Fibroblast of the aortic adventitia (primary cell): Measurements from ENCODE around the gene CTNNAL1. TPM values are rescaled to one million over a fixed set of nuclear protein-coding genes. Genes with fewer than 3 reads are reported as not detected.
"Not testable (repeated sequence)": the region's sequence is repeated elsewhere in the genome, so short reads cannot be mapped to it uniquely, and the experiment has no call there.

ENCODE experiments used
- DNase-seq: peaks from one replicate; pipeline ENCODE4 v3.0.0-alpha.2; 2010; ENCODE audit warnings: low read depth
- H3K4me3 ChIP-seq: 2 replicates; pipeline ENCODE4 v1.5.1; 2011; ENCODE audit warnings: low read depth, mild to moderate bottlenecking, control low read depth, low read length, moderate library complexity
- total RNA-seq: library from RNA; depleted of rRNA; stranded (reverse); fragments of >200 nt; gene quantifications from 2 replicates; pipeline ENCODE4 v1.2.3, GENCODE V29; 2012; ENCODE audit warnings: low replicate concordance
- TF ChIP-seq, protein P1 (sequence below): IDR thresholded peaks from 2 replicates; pipeline ENCODE4 v1.5.1; 2011; ENCODE audit warnings: mild to moderate bottlenecking, low read length, control low read depth, inconsistent platforms; ENCODE audit not compliant: insufficient read depth

Gene CTNNAL1
- total RNA-seq, 1 donor: 89.8 TPM

DNA sequence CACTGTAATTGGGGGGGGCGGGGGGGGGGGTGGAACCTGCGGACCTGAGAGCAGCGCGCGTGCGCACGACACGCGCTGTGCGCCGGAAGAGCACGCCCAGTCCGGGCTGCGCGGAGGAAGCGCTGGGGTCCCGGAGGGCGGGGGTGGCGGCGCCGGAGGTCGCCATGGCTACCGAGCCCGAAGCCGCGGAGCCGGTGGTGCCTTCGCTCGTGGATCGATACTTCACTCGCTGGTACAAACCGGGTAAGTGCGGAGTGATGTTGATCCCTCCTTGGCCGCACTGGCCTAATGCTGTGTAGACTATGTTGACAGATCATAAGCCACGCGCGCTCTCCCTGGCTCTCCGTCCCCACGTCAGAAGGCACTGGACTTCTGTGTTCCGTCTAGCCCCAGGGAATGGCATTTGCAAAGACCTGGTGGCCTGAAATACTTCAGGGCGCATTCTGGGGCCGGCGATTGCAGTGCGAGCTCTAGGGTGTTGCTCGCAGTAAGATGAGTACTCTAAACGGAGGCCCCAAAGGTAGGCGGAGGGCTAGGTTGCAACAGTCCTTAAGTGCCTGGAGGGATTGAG, 78.9 kb downstream of the CTNNAL1 start, which contains the start of gene ABITRAM:
TSS of gene ABITRAM (plus strand) at position 78 of the 571 bp plus-strand sequence. CDS start at position 165, 87 bp downstream.
- peak within 1 kb of the TSS; percentile 96 for H3K4me3 ChIP-seq
- DNase-seq: peak; percentile 78
- TF ChIP-seq, protein P1, sequence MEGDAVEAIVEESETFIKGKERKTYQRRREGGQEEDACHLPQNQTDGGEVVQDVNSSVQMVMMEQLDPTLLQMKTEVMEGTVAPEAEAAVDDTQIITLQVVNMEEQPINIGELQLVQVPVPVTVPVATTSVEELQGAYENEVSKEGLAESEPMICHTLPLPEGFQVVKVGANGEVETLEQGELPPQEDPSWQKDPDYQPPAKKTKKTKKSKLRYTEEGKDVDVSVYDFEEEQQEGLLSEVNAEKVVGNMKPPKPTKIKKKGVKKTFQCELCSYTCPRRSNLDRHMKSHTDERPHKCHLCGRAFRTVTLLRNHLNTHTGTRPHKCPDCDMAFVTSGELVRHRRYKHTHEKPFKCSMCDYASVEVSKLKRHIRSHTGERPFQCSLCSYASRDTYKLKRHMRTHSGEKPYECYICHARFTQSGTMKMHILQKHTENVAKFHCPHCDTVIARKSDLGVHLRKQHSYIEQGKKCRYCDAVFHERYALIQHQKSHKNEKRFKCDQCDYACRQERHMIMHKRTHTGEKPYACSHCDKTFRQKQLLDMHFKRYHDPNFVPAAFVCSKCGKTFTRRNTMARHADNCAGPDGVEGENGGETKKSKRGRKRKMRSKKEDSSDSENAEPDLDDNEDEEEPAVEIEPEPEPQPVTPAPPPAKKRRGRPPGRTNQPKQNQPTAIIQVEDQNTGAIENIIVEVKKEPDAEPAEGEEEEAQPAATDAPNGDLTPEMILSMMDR: no peak

DNA sequence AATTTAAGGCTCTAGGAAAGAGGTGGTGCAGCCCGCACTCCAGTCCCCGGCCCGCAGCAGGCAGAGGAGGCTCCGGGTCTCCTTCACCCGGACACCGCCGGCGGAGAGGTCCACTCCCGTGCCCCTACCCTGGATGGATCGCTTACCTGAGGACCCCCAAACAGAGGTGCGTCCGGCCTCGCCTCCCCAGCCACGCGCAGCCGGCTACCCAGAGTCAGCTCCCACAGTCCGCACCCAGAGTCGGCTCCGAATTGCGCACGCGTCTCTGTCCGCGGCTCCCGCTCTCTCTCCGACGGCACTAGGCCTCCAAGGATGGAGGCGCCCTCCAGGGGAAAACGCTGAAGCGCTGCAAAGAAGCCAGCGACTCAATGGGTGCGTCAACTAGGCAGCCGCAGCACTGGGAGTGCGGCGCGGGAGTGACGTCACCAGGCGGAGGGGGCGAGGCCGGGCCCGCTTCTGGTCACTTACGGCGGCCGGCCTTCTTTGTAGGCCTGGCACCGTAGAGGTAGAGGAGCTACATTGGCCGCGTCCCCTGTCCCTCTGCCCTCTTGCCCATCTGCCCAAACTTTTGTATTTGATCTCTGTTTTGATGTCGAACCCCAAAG, 79.5 kb downstream of the CTNNAL1 start, which contains the start of gene ELP1:
TSS of gene ELP1 (minus strand) at position 407 of the 605 bp plus-strand sequence. CDS start 2,978 bp downstream, outside the sequence.
- TF ChIP-seq, protein P1: peak; percentile 51
- peak; percentile 94 for DNase-seq
- peak within 1 kb of the TSS; percentile 96 for H3K4me3 ChIP-seq

DNA sequence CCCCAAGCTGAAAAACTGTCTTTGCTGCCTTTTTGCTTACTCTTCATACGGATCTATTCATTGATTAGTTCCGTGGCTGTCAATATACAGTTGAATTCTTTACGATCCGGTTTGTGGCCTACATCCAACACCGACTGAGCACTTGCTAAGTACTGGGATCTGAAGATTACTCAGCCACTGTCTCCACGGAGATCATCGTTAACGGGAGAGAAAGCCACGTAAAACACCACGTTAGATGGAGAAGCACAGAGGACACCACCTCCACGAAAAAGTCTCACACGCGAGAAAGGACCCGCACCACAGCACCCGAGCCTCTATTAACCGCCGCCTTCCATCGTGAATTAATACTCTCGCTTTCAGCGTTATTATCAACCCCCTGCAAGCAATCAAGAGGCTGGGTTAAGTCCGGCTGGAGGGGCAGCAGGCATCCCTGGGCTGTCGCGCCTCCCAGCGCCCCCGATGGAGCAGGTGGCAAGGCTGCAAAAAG, 80.0 kb downstream of the CTNNAL1 start:
- DNase-seq: peak; percentile 24
- TF ChIP-seq, protein P1: no peak
- H3K4me3 ChIP-seq: peak overlapping the region; percentile 96

DNA sequence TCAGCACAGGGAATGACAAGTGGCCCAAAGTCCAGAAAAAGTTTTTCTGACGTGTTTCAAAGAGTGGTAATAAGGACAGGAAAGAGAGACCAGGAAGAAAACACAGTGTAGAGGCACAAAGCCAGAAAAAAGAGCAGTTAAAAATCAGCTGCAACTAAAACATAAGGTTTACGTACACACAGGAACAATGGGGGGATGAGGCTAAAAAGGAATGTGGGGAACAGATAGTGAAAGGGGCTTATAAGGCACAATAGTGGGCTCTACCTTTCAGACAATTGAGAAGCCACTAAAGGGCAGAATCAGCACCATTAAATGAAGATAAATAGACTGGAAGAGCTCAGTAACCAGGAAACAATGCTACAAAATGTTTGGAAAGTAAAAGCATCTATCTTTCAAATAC, 84.9 kb downstream of the CTNNAL1 start:
- TF ChIP-seq, protein P1: no peak
- no peak overlapping the region for H3K4me3 ChIP-seq
- DNase-seq: no peak

DNA sequence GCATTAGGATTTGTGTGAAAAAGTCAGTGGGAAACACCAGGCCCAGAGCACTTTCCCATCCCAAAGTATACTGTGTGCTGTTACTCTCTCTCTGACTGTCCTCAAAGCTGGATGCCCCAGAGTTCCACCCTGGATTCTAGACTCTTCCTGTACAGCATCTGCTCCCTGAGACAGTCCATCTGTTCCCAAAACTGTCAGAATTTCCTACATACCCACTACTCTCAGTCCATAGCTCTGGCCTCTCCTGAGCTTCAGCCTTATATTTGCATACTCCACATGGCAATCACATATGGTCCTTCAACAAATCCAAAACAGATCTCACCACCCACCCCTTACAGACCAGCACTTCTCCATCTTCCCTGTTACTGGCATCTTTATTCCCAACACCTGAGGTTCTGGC, 88.8 kb downstream of the CTNNAL1 start:
- DNase-seq: no peak
- no peak overlapping the region for H3K4me3 ChIP-seq
- TF ChIP-seq, protein P1: no peak

DNA sequence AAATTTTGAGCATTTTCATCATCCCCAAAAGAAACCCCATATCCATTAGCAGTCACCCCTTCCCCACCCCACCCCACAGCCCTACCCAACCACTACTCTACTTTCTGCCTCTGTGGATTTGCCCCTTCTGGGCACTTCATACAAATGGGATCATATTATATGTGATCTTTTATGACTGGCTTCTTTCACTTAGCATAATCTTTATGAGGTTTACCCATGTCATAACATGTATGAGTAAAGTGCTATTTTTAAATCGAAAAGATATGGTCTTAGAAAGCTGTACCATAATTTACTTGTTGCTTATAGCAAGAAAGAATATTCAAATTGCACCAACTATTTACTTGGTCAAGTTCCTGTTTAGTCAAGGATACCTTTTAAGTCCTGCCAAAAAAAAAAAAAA, 92.1 kb downstream of the CTNNAL1 start:
- TF ChIP-seq, protein P1: no peak
- DNase-seq: no peak
- H3K4me3 ChIP-seq: no peak overlapping the region

DNA sequence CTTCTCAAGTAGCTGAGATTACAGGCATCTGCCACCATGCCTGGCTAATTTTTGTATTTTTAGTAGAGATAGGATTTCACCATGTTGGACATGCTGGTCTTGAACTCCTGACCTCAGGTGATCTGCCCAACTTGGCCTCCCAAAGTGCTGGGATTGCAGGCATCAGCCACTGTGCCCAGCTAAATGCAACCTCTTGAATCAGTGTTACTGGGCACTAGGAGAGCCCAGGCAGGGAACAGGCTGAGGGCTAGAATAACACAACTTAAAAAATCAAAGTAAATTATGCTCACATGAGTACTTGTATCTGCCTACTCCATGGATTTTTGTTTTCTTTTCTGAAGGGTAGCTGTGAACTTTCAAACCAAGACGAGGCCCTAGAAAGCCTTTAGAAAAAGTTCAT, 92.9 kb downstream of the CTNNAL1 start:
- DNase-seq: not testable (repeated sequence)

More for the DNA sequence above, 92.9 kb downstream of the CTNNAL1 start:
- H3K4me3 ChIP-seq: not testable (repeated sequence)
